HL-60 (cell line): ENCODE measurements around the gene PALLD.

ENCODE experiments used
- DNase-seq, 2 experiments: peaks; one replicate each; pipeline ENCODE4 v3.0.0-alpha.2; 2010 to 2020; ENCODE audit warnings: low read depth in 1 of 2, low spot score in 1 of 2
- H3K27ac ChIP-seq: fragments of 250-450 bp; sonication (Bioruptor Pico); replicated peaks from 2 replicates; pipeline ENCODE4 v1.5.1; 2020; ENCODE audit warnings: mild to moderate bottlenecking, moderate library complexity
- H3K27me3 ChIP-seq: fragments of 250-450 bp; sonication (Bioruptor Pico); 2 replicates; pipeline ENCODE4 v1.5.1; 2021; ENCODE audit warnings: mild to moderate bottlenecking, moderate library complexity; ENCODE audit not compliant: insufficient read depth, poor library complexity, severe bottlenecking
- H3K4me3 ChIP-seq: replicated peaks from 2 replicates; pipeline ENCODE4 v1.5.1; 2011; ENCODE audit warnings: mild to moderate bottlenecking, control low read depth, low read length; ENCODE audit not compliant: insufficient read depth
- GABPA ChIP-seq: IDR thresholded peaks from 2 replicates; pipeline ENCODE4 v1.6.1; 2012; ENCODE audit warnings: low read depth
- POLR2AphosphoS5 ChIP-seq: IDR thresholded peaks from 2 replicates; pipeline ENCODE4 v1.6.1; 2012; ENCODE audit warnings: low read depth
- SPI1 ChIP-seq: IDR thresholded peaks from 2 replicates; pipeline ENCODE4 v1.6.1; 2012; ENCODE audit warnings: low read depth, mild to moderate bottlenecking, borderline replicate concordance
- TF ChIP-seq, protein P1 (sequence below): IDR thresholded peaks from one replicate; pipeline ENCODE4 v1.5.1; 2011; ENCODE audit warnings: low read length, control low read depth, inconsistent platforms; ENCODE audit not compliant: insufficient read depth
- TF ChIP-seq, protein P2 (sequence below): IDR thresholded peaks from 2 replicates; pipeline ENCODE4 v1.6.1; 2012; ENCODE audit warnings: low read depth; ENCODE audit not compliant: insufficient replicate concordance

Gene PALLD

DNA sequence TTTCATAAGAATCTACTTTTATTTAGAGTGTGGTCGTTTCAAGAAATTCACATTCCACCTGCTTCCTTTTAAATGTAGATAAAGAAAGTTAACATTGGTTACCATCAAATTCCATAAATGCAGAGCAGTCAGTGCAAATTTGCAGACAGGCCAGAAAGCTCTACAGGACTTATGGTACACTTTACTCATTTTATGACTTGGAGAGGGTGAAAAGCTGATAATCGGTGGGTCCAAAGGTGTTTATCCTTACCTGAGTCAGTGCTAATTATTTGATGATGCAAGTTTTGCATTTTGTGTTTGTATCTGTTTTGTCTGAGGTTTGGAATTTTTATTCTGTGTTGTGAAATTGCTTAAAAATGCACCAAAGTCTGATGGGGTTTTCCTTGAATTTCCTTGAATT is 193.3 kb downstream of the PALLD start:
- Histone ChIP-seq H3K27ac (no peak overlapping the region), H3K27me3 (no peaks in the 10 kb centered on the region), H3K4me3 (no peak overlapping the region)
- TF ChIP-seq, protein P1, sequence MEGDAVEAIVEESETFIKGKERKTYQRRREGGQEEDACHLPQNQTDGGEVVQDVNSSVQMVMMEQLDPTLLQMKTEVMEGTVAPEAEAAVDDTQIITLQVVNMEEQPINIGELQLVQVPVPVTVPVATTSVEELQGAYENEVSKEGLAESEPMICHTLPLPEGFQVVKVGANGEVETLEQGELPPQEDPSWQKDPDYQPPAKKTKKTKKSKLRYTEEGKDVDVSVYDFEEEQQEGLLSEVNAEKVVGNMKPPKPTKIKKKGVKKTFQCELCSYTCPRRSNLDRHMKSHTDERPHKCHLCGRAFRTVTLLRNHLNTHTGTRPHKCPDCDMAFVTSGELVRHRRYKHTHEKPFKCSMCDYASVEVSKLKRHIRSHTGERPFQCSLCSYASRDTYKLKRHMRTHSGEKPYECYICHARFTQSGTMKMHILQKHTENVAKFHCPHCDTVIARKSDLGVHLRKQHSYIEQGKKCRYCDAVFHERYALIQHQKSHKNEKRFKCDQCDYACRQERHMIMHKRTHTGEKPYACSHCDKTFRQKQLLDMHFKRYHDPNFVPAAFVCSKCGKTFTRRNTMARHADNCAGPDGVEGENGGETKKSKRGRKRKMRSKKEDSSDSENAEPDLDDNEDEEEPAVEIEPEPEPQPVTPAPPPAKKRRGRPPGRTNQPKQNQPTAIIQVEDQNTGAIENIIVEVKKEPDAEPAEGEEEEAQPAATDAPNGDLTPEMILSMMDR, result no peak
- TF ChIP-seq GABPA (no peak), SPI1 (no peak), POLR2AphosphoS5 (no peak)
- TF ChIP-seq, protein P2, sequence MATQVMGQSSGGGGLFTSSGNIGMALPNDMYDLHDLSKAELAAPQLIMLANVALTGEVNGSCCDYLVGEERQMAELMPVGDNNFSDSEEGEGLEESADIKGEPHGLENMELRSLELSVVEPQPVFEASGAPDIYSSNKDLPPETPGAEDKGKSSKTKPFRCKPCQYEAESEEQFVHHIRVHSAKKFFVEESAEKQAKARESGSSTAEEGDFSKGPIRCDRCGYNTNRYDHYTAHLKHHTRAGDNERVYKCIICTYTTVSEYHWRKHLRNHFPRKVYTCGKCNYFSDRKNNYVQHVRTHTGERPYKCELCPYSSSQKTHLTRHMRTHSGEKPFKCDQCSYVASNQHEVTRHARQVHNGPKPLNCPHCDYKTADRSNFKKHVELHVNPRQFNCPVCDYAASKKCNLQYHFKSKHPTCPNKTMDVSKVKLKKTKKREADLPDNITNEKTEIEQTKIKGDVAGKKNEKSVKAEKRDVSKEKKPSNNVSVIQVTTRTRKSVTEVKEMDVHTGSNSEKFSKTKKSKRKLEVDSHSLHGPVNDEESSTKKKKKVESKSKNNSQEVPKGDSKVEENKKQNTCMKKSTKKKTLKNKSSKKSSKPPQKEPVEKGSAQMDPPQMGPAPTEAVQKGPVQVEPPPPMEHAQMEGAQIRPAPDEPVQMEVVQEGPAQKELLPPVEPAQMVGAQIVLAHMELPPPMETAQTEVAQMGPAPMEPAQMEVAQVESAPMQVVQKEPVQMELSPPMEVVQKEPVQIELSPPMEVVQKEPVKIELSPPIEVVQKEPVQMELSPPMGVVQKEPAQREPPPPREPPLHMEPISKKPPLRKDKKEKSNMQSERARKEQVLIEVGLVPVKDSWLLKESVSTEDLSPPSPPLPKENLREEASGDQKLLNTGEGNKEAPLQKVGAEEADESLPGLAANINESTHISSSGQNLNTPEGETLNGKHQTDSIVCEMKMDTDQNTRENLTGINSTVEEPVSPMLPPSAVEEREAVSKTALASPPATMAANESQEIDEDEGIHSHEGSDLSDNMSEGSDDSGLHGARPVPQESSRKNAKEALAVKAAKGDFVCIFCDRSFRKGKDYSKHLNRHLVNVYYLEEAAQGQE, result no peak
- DNase-seq, result no peak

DNA sequence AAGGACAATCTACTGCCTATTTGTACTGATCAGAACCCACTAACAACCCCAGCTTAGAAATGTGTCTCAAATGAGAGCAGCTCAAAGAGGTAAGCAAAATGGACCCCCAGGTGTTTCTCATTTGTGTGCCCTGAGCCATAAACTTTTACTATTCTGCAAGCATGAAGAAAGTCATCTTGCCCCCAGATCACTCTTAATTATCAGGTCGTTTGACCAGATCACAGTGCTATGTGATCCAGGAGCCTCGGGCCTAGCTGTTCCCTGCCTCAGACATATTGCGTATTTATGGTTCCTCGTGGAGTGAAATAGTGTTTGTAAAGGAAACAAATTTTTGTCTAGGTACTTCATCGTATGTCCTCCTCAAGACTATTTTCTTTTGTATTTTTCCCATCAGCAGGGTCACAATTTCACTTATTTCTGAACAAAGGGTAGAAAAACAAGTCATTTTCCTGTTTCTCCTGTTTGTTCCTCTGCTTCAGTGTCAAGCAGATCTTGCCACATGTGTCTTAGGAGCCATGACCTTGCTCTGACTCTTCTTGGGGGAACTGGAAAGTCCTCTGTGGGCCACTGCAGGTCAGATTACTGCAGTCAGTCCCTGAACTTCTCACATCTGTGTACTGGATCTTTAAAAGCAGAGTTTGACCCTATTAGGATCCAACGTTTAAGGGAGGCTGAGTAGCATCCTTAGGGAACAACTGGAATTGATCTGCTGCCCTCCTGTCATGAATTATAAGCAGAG is 194.9 kb downstream of the PALLD start:
- no peak for TF ChIP-seq SPI1
- TF ChIP-seq, protein P2, result no peak
- TF ChIP-seq, protein P1, result no peak
- no peak for TF ChIP-seq GABPA
- TF ChIP-seq POLR2AphosphoS5, result no peak
- Histone ChIP-seq H3K27ac (no peak overlapping the region), H3K27me3 (no peaks in the 10 kb centered on the region), H3K4me3 (no peak overlapping the region)
- DNase-seq, result no peak

DNA sequence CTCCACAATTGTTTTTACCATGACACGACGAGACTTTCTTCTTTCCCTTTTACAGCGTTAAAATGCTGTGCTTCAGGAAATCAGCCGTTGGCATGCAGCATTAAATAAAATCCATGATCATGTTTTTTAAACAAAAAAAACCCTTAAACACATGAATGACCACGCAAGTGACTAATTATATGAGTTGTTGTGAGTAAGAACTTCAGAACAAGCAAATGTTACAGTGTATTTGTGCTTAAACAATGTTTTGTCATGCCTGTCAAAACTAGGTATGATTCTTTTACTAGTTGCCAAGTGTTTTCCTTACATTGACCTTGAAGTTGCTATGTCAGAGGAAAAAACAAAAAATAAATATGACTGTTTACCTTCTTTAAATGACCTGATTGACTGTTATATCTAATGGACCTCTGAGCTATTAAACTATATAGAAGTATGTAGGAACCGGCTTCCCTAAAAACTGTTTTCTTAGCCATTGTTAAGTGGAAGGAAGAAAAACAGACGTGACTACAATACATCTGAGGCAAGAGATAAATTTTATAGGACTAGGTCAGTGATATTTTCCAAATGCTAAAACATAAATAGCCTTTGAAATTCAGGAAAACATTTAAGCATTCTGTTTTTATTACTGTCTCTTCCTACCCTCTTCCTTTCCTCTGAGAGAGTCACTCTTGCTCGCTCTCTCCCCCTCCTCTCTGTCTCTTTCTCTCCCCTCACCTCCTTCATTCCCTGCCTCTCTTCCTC is 197.1 kb downstream of the PALLD start:
- TF ChIP-seq, protein P1, result no peak
- TF ChIP-seq POLR2AphosphoS5, result no peak
- TF ChIP-seq GABPA, result no peak
- no peak for TF ChIP-seq SPI1
- TF ChIP-seq, protein P2, result no peak
- Histone ChIP-seq H3K27me3 (no peaks in the 10 kb centered on the region), H3K4me3 (no peak overlapping the region), H3K27ac (no peak overlapping the region)
- DNase-seq, result no peak
